H1 (cell line): ENCODE data around the gene TM4SF20. TPM values are rescaled to one million over a fixed set of nuclear protein-coding genes. Genes with fewer than 3 reads are reported as not detected.

Source experiments
- CTCF ChIA-PET: fragments of 300-600 bp; sonication (Branson Sonifier 250); formaldehyde crosslinking; loops from one replicate; lab custom pipeline; 2021; ENCODE audit not compliant: partially characterized antibody; lab: Charles Lee
- POLR2A ChIA-PET: fragments of 300-600 bp; sonication (Branson Sonifier 250); formaldehyde crosslinking; loops from one replicate; lab custom pipeline; 2021; ENCODE audit warnings: inconsistent platforms; ENCODE audit not compliant: partially characterized antibody; lab: Charles Lee
- DNase-seq, 2 experiments: peaks; one replicate each; pipeline versions ENCODE4 v3.0.0 to v3.0.0-alpha.2; 2010 to 2022; ENCODE audit warnings: low spot score in 2 of 2, low read depth in 1 of 2, mixed read lengths in 1 of 2
- FAIRE-seq: peaks from 2 replicates; lab custom pipeline; 2011; peaks lifted over from hg19 to GRCh38; lab: Jason Lieb, UNC
- H2AFZ ChIP-seq: 2 replicates; pipeline ENCODE4 v1.8.1; 2012; ENCODE audit warnings: low read length, inconsistent platforms
- H2AK5ac ChIP-seq: 2 replicates; pipeline ENCODE4 v1.6.1; 2013; ENCODE audit warnings: low read depth, low read length
- H2BK120ac ChIP-seq: replicated peaks from 2 replicates; pipeline ENCODE3; 2013; ENCODE audit warnings: low read depth, low read length, inconsistent platforms
- H2BK12ac ChIP-seq: 2 replicates; pipeline ENCODE4 v1.6.1; 2013; ENCODE audit warnings: low read depth, low read length
- H2BK15ac ChIP-seq: 2 replicates; pipeline ENCODE4 v1.6.1; 2013; ENCODE audit warnings: low read length
- H2BK20ac ChIP-seq: 2 replicates; pipeline ENCODE4 v1.6.1; 2013; ENCODE audit warnings: low read length
- H2BK5ac ChIP-seq: 2 replicates; pipeline ENCODE4 v1.6.1; 2013; ENCODE audit warnings: low read depth, low read length
- H3K14ac ChIP-seq: 2 replicates; pipeline ENCODE4 v1.6.1; 2013; ENCODE audit warnings: inconsistent platforms; ENCODE audit not compliant: insufficient read length
- H3K18ac ChIP-seq: 2 replicates; pipeline ENCODE4 v1.6.1; 2013; ENCODE audit warnings: low read length; ENCODE audit errors: extremely low read depth
- H3K23ac ChIP-seq: 2 replicates; pipeline ENCODE4 v1.6.1; 2013; ENCODE audit warnings: inconsistent platforms; ENCODE audit not compliant: insufficient read length
- H3K23me2 ChIP-seq: 2 replicates; pipeline ENCODE4 v1.6.1; 2013; ENCODE audit warnings: low read depth, low read length
- H3K27ac ChIP-seq: 2 replicates; pipeline ENCODE4 v1.6.1; 2011; ENCODE audit warnings: low read depth, low read length, inconsistent platforms
- H3K27me3 ChIP-seq, 4 experiments: replicated peaks in 1 of 4; 1 replicate in 1 of 4; 2 replicates in 3 of 4; pipeline versions ENCODE4 v1.6.1 to v1.8.1; 2011 to 2013; ENCODE audit warnings: low read length in 3 of 4, mild to moderate bottlenecking in 3 of 4, inconsistent platforms in 2 of 4, mixed read lengths in 2 of 4, moderate library complexity in 1 of 4; ENCODE audit not compliant: control insufficient read depth in 3 of 4, insufficient read depth in 3 of 4; ENCODE audit errors: extremely low read depth in 1 of 4
- H3K36me3 ChIP-seq, 4 experiments: 2 replicates each; pipeline versions ENCODE4 v1.6.1 to v1.8.1; 2011 to 2013; ENCODE audit warnings: mild to moderate bottlenecking in 4 of 4, low read length in 3 of 4, moderate library complexity in 2 of 4, control low read depth in 1 of 4, inconsistent platforms in 1 of 4; ENCODE audit not compliant: insufficient read depth in 4 of 4, control insufficient read depth in 2 of 4
- H3K4ac ChIP-seq: replicated peaks from 2 replicates; pipeline ENCODE3; 2013; ENCODE audit warnings: low read length, low read depth, mixed read lengths, inconsistent platforms; ENCODE audit not compliant: insufficient read length
- H3K4me1 ChIP-seq, 4 experiments: replicated peaks in 1 of 4; 1 replicate in 1 of 4; 2 replicates in 3 of 4; pipeline versions ENCODE4 v1.6.1 to v1.8.1; 2011 to 2013; ENCODE audit warnings: low read length in 3 of 4, inconsistent platforms in 2 of 4, mixed read lengths in 1 of 4; ENCODE audit not compliant: insufficient read depth in 4 of 4, control insufficient read depth in 3 of 4
- H3K4me2 ChIP-seq, 2 experiments: 2 replicates each; pipeline versions ENCODE4 v1.6.1 to v1.8.1; 2011 to 2013; ENCODE audit warnings: low read depth in 2 of 2, low read length in 2 of 2, control low read depth in 1 of 2, inconsistent platforms in 1 of 2, mild to moderate bottlenecking in 1 of 2; ENCODE audit not compliant: insufficient read depth in 1 of 2
- H3K4me3 ChIP-seq, 4 experiments: fragments of 200-600, 300-600 bp in 1 of 4; sonication (generic), shearing (Covaris generic), sonication (Bioruptor Twin) in 1 of 4; 2 replicates each; pipeline versions ENCODE4 v1.5.1 to v1.8.1; 2011 to 2016; ENCODE audit warnings: low read length in 4 of 4, low read depth in 3 of 4, control low read depth in 2 of 4, inconsistent platforms in 2 of 4, mild to moderate bottlenecking in 2 of 4, mixed read lengths in 1 of 4, moderate library complexity in 1 of 4; ENCODE audit not compliant: insufficient read depth in 2 of 4; ENCODE audit errors: extremely low read depth in 1 of 4
- H3K56ac ChIP-seq: replicated peaks from 2 replicates; pipeline ENCODE3; 2013; ENCODE audit warnings: low read depth, mild to moderate bottlenecking, mixed read lengths, low read length, inconsistent platforms; ENCODE audit not compliant: insufficient read length
- H3K79me1 ChIP-seq: 2 replicates; pipeline ENCODE4 v1.6.1; 2013; ENCODE audit warnings: low read depth, low read length, control low read depth
- H3K79me2 ChIP-seq, 2 experiments: 2 replicates each; pipeline versions ENCODE4 v1.6.1 to v1.8.1; 2012 to 2013; ENCODE audit warnings: low read length in 2 of 2, mild to moderate bottlenecking in 2 of 2, inconsistent platforms in 1 of 2; ENCODE audit not compliant: insufficient read depth in 2 of 2, control insufficient read depth in 1 of 2
- H3K9ac ChIP-seq, 4 experiments: replicated peaks in 1 of 4; 1 replicate in 1 of 4; 2 replicates in 3 of 4; pipeline versions ENCODE4 v1.6.1 to v1.8.1; 2011 to 2013; ENCODE audit warnings: low read depth in 3 of 4, low read length in 3 of 4, control low read depth in 2 of 4, mild to moderate bottlenecking in 2 of 4, moderate library complexity in 2 of 4, inconsistent platforms in 1 of 4; ENCODE audit errors: extremely low read depth in 1 of 4
- H3K9me3 ChIP-seq, 2 experiments: 2 replicates each; pipeline versions ENCODE4 v1.6.1 to v1.8.1; 2012 to 2013; ENCODE audit warnings: mild to moderate bottlenecking in 2 of 2, moderate library complexity in 2 of 2, control low read depth in 1 of 2, inconsistent platforms in 1 of 2, low read depth in 1 of 2, low read length in 1 of 2, mixed read lengths in 1 of 2; ENCODE audit not compliant: insufficient read depth in 2 of 2
- H4K20me1 ChIP-seq, 2 experiments: replicated peaks in 1 of 2; 2 replicates each; pipeline versions ENCODE3 to v1.8.1; 2011 to 2013; ENCODE audit warnings: inconsistent platforms in 2 of 2, low read length in 2 of 2, mild to moderate bottlenecking in 1 of 2; ENCODE audit not compliant: insufficient read depth in 2 of 2, control insufficient read depth in 1 of 2
- H4K5ac ChIP-seq: 2 replicates; pipeline ENCODE4 v1.6.1; 2013; ENCODE audit warnings: low read length, low read depth, mixed read lengths, inconsistent platforms; ENCODE audit not compliant: insufficient read length
- H4K8ac ChIP-seq: 2 replicates; pipeline ENCODE4 v1.8.0; 2013; ENCODE audit warnings: mild to moderate bottlenecking, moderate library complexity, low read length, inconsistent platforms; ENCODE audit not compliant: insufficient read depth; ENCODE audit errors: extremely low read depth
- H4K91ac ChIP-seq: replicated peaks from 2 replicates; pipeline ENCODE3; 2013; ENCODE audit warnings: low read length, mixed read lengths, inconsistent platforms; ENCODE audit not compliant: insufficient read length
- EZH2 ChIP-seq: fragments of 200-600 bp; sonication (generic); IDR thresholded peaks from 2 replicates; pipeline ENCODE4 v1.7.1; 2012; ENCODE audit warnings: low read depth, mild to moderate bottlenecking, moderate library complexity, low read length, inconsistent platforms; ENCODE audit not compliant: severe bottlenecking
- GABPA ChIP-seq: IDR thresholded peaks from 2 replicates; pipeline ENCODE4 v1.6.1; 2011; ENCODE audit warnings: mild to moderate bottlenecking, low read length, moderate library complexity, borderline replicate concordance; ENCODE audit not compliant: insufficient read depth
- GTF2F1 ChIP-seq: IDR thresholded peaks from 2 replicates; pipeline ENCODE4 v1.6.1; 2012; ENCODE audit warnings: low read depth, low read length, improper control_type of control experiment, borderline replicate concordance
- JUND ChIP-seq: IDR thresholded peaks from 2 replicates; pipeline ENCODE4 v1.6.1; 2011; ENCODE audit warnings: mild to moderate bottlenecking, improper control_type of control experiment, low read length
- MAFK ChIP-seq: IDR thresholded peaks from 2 replicates; pipeline ENCODE4 v1.6.1; 2012; ENCODE audit warnings: low read depth, mild to moderate bottlenecking, improper control_type of control experiment, low read length
- NANOG ChIP-seq: IDR thresholded peaks from 2 replicates; pipeline ENCODE4 v1.6.1; 2011; ENCODE audit warnings: low read length, low read depth, mild to moderate bottlenecking, inconsistent platforms; ENCODE audit not compliant: insufficient read depth, poor library complexity, severe bottlenecking
- NRF1 ChIP-seq: IDR thresholded peaks from 2 replicates; pipeline ENCODE4 v1.6.1; 2011; ENCODE audit warnings: mild to moderate bottlenecking, low read depth, low read length, improper control_type of control experiment
- POU5F1 ChIP-seq: IDR thresholded peaks from 2 replicates; pipeline ENCODE4 v1.6.1; 2011; ENCODE audit warnings: low read depth, mild to moderate bottlenecking, low read length, moderate library complexity
- SIN3A ChIP-seq, 2 experiments: IDR thresholded peaks in 1 of 2; conservative IDR thresholded peaks in 1 of 2; 2 replicates each; pipeline ENCODE4 v1.6.1; 2011 to 2012; ENCODE audit warnings: low read length in 2 of 2, improper control_type of control experiment in 1 of 2, low read depth in 1 of 2, mild to moderate bottlenecking in 1 of 2
- TBP ChIP-seq: IDR thresholded peaks from 2 replicates; pipeline ENCODE4 v1.6.1; 2011; ENCODE audit warnings: low read depth, low read length, improper control_type of control experiment
- WGBS, 2 experiments: shearing (Covaris generic) in 1 of 2; methylation state at CpG; one replicate each; pipeline versions ENCODE4 v1.1.6 to v1.1.7; 2013 to 2015; ENCODE audit warnings: low lambda C conversion rate in 2 of 2, mixed read lengths in 2 of 2, inconsistent platforms in 1 of 2, low coverage in 1 of 2, missing lambda C conversion rate in 1 of 2; ENCODE audit not compliant: insufficient replicate concordance in 2 of 2, insufficient coverage in 1 of 2, insufficient read length in 1 of 2; ENCODE audit errors: extremely low coverage in 1 of 2, missing lambda C conversion rate in 1 of 2; 5-methylcytosine and 5-hydroxymethylcytosine counted together
- polyA plus RNA-seq, 7 experiments: library from polyadenylated mRNA; depleted of rRNA in 3 of 7; stranded (reverse) in 5 of 7; unstranded in 2 of 7; fragments of >200 nt in 5 of 7; fragments of 200-250 nt in 2 of 7; gene quantifications; 1 replicate in 5 of 7; 2 replicates in 1 of 7; 4 replicates in 1 of 7; pipeline versions ENCODE4 v1.2.1 to v1.2.3, GENCODE V29; 2011 to 2013; ENCODE audit warnings: missing spikeins in 2 of 7, mixed read lengths in 2 of 7
- total RNA-seq: library from RNA; stranded (reverse); fragmentation: NEBNext Ultra II Directional; extraction: Animal tissue kit (Norgen Biotek cat#: 25700); gene quantifications from 2 replicates; pipeline ENCODE4 v1.2.1, GENCODE V29; 2021
- TF ChIP-seq, protein P1 (sequence below): IDR thresholded peaks from 2 replicates; pipeline ENCODE4 v1.6.1; 2012; ENCODE audit warnings: inconsistent platforms

Gene TM4SF20
- total and polyA plus RNA-seq, 2 of the 8 experiments (the other 6 are each of a cell fraction or from before 2014, with no cell fraction given): not detected

GRCh38 chr2:227428731-227429285 is 49.7 kb upstream of the TM4SF20 start:
- ChIA-PET POLR2A (no interaction called here), CTCF (interaction anchor here (0.5 to 1.0 kb wide), 4 partner anchors 36 to 390 kb away, joined by 3 read pairs; no protein-coding TSS in a partner anchor)
- no peak overlapping the region for H3K23ac ChIP-seq
- no peak overlapping the region for H4K8ac ChIP-seq
- no peak overlapping the region for H3K4me3 ChIP-seq
- no peak overlapping the region for H3K18ac ChIP-seq
- no peak overlapping the region for H2BK12ac ChIP-seq
- peaks cover 0 to 4% (median 0%) of the 10 kb centered on the region in 4 experiments; a peak in 1 of 8 replicates for H3K36me3 ChIP-seq
- WGBS, 2 experiments: 88% methylated on average over 8 of the region's 8 CpGs; no CpG with 5 or more reads in 1 of the 2 experiments
- no peaks in the 10 kb centered on the region for H3K79me2 ChIP-seq
- no peak overlapping the region for H4K91ac ChIP-seq
- no peak overlapping the region for H3K56ac ChIP-seq
- H3K27me3 ChIP-seq: no peaks in the 10 kb centered on the region
- H2BK15ac ChIP-seq: no peak overlapping the region
- TF ChIP-seq NANOG: no peak
- TF ChIP-seq MAFK: no peak
- TF ChIP-seq NRF1: no peak
- no peak for TF ChIP-seq GTF2F1
- no peak for TF ChIP-seq EZH2
- TF ChIP-seq POU5F1: no peak
- TF ChIP-seq, protein P1, sequence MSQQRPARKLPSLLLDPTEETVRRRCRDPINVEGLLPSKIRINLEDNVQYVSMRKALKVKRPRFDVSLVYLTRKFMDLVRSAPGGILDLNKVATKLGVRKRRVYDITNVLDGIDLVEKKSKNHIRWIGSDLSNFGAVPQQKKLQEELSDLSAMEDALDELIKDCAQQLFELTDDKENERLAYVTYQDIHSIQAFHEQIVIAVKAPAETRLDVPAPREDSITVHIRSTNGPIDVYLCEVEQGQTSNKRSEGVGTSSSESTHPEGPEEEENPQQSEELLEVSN: no peak
- TF ChIP-seq SIN3A (conservative IDR thresholded peaks at IDR 0.05 in 1 of 2, IDR thresholded peaks at IDR 0.05 in 1 of 2; ENCODE audit: low read depth in 1 of 2, low read length in 2 of 2): no peak
- TF ChIP-seq JUND: no peak
- TF ChIP-seq GABPA: no peak
- TF ChIP-seq TBP: no peak
- H3K9ac ChIP-seq: no peak overlapping the region
- H3K79me1 ChIP-seq: no peaks in the 10 kb centered on the region
- H3K4ac ChIP-seq: no peak overlapping the region
- H3K27ac ChIP-seq: no peak overlapping the region
- no peak overlapping the region for H2AK5ac ChIP-seq
- no peaks in the 10 kb centered on the region for H4K20me1 ChIP-seq
- no peak overlapping the region for H2BK120ac ChIP-seq
- H3K23me2 ChIP-seq: no peaks in the 10 kb centered on the region
- H3K4me2 ChIP-seq: no peak overlapping the region
- no peaks in the 10 kb centered on the region for H3K4me1 ChIP-seq
- no peak overlapping the region for H2BK20ac ChIP-seq
- DNase-seq (no peak), FAIRE-seq (no peak)
- H3K9me3 ChIP-seq: peaks cover 11 to 19% of the 10 kb centered on the region in 2 experiments
- H3K14ac ChIP-seq: no peak overlapping the region
- H4K5ac ChIP-seq: no peak overlapping the region
- no peak overlapping the region for H2BK5ac ChIP-seq
- 0 out of 2 replicates have a peak overlapping the region, but pooled peaks have one; percentile 32 for H2AFZ ChIP-seq
